ENCODE measurements around the gene SMARCD2.

SMARCD2 gene

GRCh38 chr17:63832014-63832413 lies 10.5 kb downstream of the SMARCD2 start:
- no peak overlapping the region for H3K27ac ChIP-seq (ENCODE audit: low read length)
- no peaks in the 10 kb centered on the region for H3K9me2 ChIP-seq (replicated peaks; ENCODE audit: insufficient read depth, low read length)
- no peaks in the 10 kb centered on the region for H3K9me3 ChIP-seq (replicated peaks; ENCODE audit: insufficient read depth, low read length)
- H3K27me3 ChIP-seq (replicated peaks; ENCODE audit: insufficient read depth, low read length), result no peaks in the 10 kb centered on the region
- peaks cover 61% of the 10 kb centered on the region for H3K79me2 ChIP-seq (ENCODE audit: low read length)
- H3K9ac ChIP-seq (ENCODE audit: low read length), result no peak overlapping the region
- H3K4me2 ChIP-seq (ENCODE audit: low read depth, low read length), result no peak overlapping the region
- peaks cover 11% of the 10 kb centered on the region; the same call in 1 of the 2 replicates for H3F3A ChIP-seq (ENCODE audit: insufficient read depth, low read length)
- no peaks in the 10 kb centered on the region for H4K20me1 ChIP-seq (ENCODE audit: insufficient read depth, low read length)
- DNase-seq, result no peak
- peaks cover 12% of the 10 kb centered on the region for H3K4me1 ChIP-seq (ENCODE audit: low read length)
- H3K4me3 ChIP-seq (ENCODE audit: low read length), result no peak overlapping the region
- H2AFZ ChIP-seq (ENCODE audit: low read length), result no peak overlapping the region
- peaks cover 7% of the 10 kb centered on the region; the same call in 1 of the 2 replicates for H3K36me3 ChIP-seq (replicated peaks; ENCODE audit: insufficient read depth, low read length)
- no peak for TF ChIP-seq EZH2 (optimal IDR thresholded peaks at IDR 0.05; ENCODE audit: low read depth, low read length)
- no peak for TF ChIP-seq CTCF (IDR thresholded peaks at IDR 0.05; ENCODE audit: low read length)

- Histone ChIP-seq H3K4me1 (ENCODE audit: low read length) (peaks cover 12% of the 10 kb centered on the region), H3K79me2 (ENCODE audit: low read length) (peaks cover 60% of the 10 kb centered on the region), H3K9me3 (replicated peaks; ENCODE audit: insufficient read depth, low read length) (no peaks in the 10 kb centered on the region), H2AFZ (ENCODE audit: low read length) (no peak overlapping the region), H3K36me3 (replicated peaks; ENCODE audit: insufficient read depth, low read length) (peaks cover 7% of the 10 kb centered on the region; the same call in 1 of the 2 replicates), H3K4me3 (ENCODE audit: low read length) (no peak overlapping the region), H3K27ac (ENCODE audit: low read length) (no peak overlapping the region), H3K9me2 (replicated peaks; ENCODE audit: insufficient read depth, low read length) (no peaks in the 10 kb centered on the region), H3K9ac (ENCODE audit: low read length) (no peak overlapping the region), H3K27me3 (replicated peaks; ENCODE audit: insufficient read depth, low read length) (no peaks in the 10 kb centered on the region), H4K20me1 (ENCODE audit: insufficient read depth, low read length) (no peaks in the 10 kb centered on the region), H3K4me2 (ENCODE audit: low read depth, low read length) (no peak overlapping the region), H3F3A (ENCODE audit: insufficient read depth, low read length) (peaks cover 11% of the 10 kb centered on the region; the same call in 1 of the 2 replicates)
- TF ChIP-seq EZH2phosphoT487 (IDR thresholded peaks at IDR 0.05; ENCODE audit: low read length) (no peak), EZH2 (optimal IDR thresholded peaks at IDR 0.05; ENCODE audit: low read depth, low read length) (no peak), CTCF (IDR thresholded peaks at IDR 0.05; ENCODE audit: low read length) (no peak)
- no peak for DNase-seq
Measured at GRCh38 chr17:63831505-63831904, 11.0 kb downstream of the SMARCD2 start.

GRCh38 chr17:63830904-63831491 lies 11.5 kb downstream of the SMARCD2 start:
- Histone ChIP-seq H3K4me1 (ENCODE audit: low read length) (peaks cover 14% of the 10 kb centered on the region), H3K9ac (ENCODE audit: low read length) (no peak overlapping the region), H3K79me2 (ENCODE audit: low read length) (peaks cover 62% of the 10 kb centered on the region), H3K27me3 (replicated peaks; ENCODE audit: insufficient read depth, low read length) (no peaks in the 10 kb centered on the region), H3K36me3 (replicated peaks; ENCODE audit: insufficient read depth, low read length) (peaks cover 7% of the 10 kb centered on the region; the same call in 1 of the 2 replicates), H2AFZ (ENCODE audit: low read length) (no peak overlapping the region), H3K9me3 (replicated peaks; ENCODE audit: insufficient read depth, low read length) (no peaks in the 10 kb centered on the region), H3K27ac (ENCODE audit: low read length) (no peak overlapping the region), H3F3A (ENCODE audit: insufficient read depth, low read length) (peaks cover 11% of the 10 kb centered on the region; the same call in 1 of the 2 replicates), H3K9me2 (replicated peaks; ENCODE audit: insufficient read depth, low read length) (no peaks in the 10 kb centered on the region), H3K4me2 (ENCODE audit: low read depth, low read length) (no peak overlapping the region), H4K20me1 (ENCODE audit: insufficient read depth, low read length) (no peaks in the 10 kb centered on the region), H3K4me3 (ENCODE audit: low read length) (no peak overlapping the region)
- TF ChIP-seq CTCF (IDR thresholded peaks at IDR 0.05; ENCODE audit: low read length), result no peak
- no peak for TF ChIP-seq EZH2 (optimal IDR thresholded peaks at IDR 0.05; ENCODE audit: low read depth, low read length)
- no peak for TF ChIP-seq EZH2phosphoT487 (IDR thresholded peaks at IDR 0.05; ENCODE audit: low read length)
- DNase-seq, result no peak
